DND-41 (cell line): ENCODE results near the gene NFKBIE.

Experiments
- ATAC-seq: fragments of 200-7000 bp; cut with Tn5 transposase; 3 replicates; pipeline ENCODE4 v1.9.1; 2021; ENCODE audit warnings: low read depth; ENCODE audit not compliant: insufficient read depth
- DNase-seq: peaks from one replicate; pipeline ENCODE4 v3.0.0-alpha.2; 2020
- H2AFZ ChIP-seq: 2 replicates; pipeline ENCODE4 v1.6.0; 2012; ENCODE audit warnings: low read depth, low read length
- H3K27ac ChIP-seq: 2 replicates; pipeline ENCODE4 v1.5.1; 2012; ENCODE audit warnings: low read length, inconsistent platforms
- H3K27me3 ChIP-seq: fragments of 200-600 bp; sonication (generic); 2 replicates; pipeline ENCODE4 v1.6.0; 2012; ENCODE audit warnings: low read length, mild to moderate bottlenecking, inconsistent platforms; ENCODE audit not compliant: insufficient read depth, poor library complexity
- H3K36me3 ChIP-seq: 2 replicates; pipeline ENCODE4 v1.5.1; 2012; ENCODE audit warnings: low read length, inconsistent platforms; ENCODE audit not compliant: insufficient read depth
- H3K4me1 ChIP-seq: 2 replicates; pipeline ENCODE4 v1.5.1; 2012; ENCODE audit warnings: mild to moderate bottlenecking, low read length; ENCODE audit not compliant: insufficient read depth
- H3K4me2 ChIP-seq: 2 replicates; pipeline ENCODE4 v1.6.0; 2012; ENCODE audit warnings: mild to moderate bottlenecking, moderate library complexity, low read length, inconsistent platforms; ENCODE audit not compliant: insufficient read depth
- H3K4me3 ChIP-seq, 2 experiments: fragments of 200-600 bp in 1 of 2; shearing (Covaris generic) in 1 of 2; 2 replicates each; pipeline ENCODE4 v1.5.1; 2012 to 2016; ENCODE audit warnings: inconsistent platforms in 2 of 2, low read length in 2 of 2, mild to moderate bottlenecking in 2 of 2, low read depth in 1 of 2, moderate library complexity in 1 of 2
- H3K79me2 ChIP-seq: 2 replicates; pipeline ENCODE4 v1.6.0; 2012; ENCODE audit warnings: low read length, inconsistent platforms; ENCODE audit not compliant: insufficient read depth
- H3K9ac ChIP-seq: 2 replicates; pipeline ENCODE4 v1.6.0; 2012; ENCODE audit warnings: low read depth, mild to moderate bottlenecking, inconsistent platforms, low read length, moderate library complexity
- H3K9me3 ChIP-seq: 2 replicates; pipeline ENCODE4 v1.5.1; 2012; ENCODE audit warnings: low read length, moderate library complexity, mild to moderate bottlenecking, inconsistent platforms; ENCODE audit not compliant: insufficient read depth, severe bottlenecking
- H4K20me1 ChIP-seq: 2 replicates; pipeline ENCODE4 v1.6.0; 2012; ENCODE audit warnings: low read length; ENCODE audit not compliant: insufficient read depth
- CTCF ChIP-seq: IDR thresholded peaks from 2 replicates; pipeline ENCODE4 v1.5.1; 2012; ENCODE audit warnings: borderline replicate concordance, low read length, moderate library complexity, mild to moderate bottlenecking; ENCODE audit not compliant: poor library complexity, severe bottlenecking; ENCODE audit errors: extremely low read depth
- EZH2 ChIP-seq: IDR thresholded peaks from 3 replicates; pipeline ENCODE4 v1.6.1; 2012; ENCODE audit warnings: borderline replicate concordance, low read depth, mild to moderate bottlenecking, moderate library complexity, low read length, inconsistent platforms; ENCODE audit not compliant: severe bottlenecking

NFKBIE gene

GRCh38 chr6:44271914-44272313 lies 6.6 kb upstream of the NFKBIE start:
- H3K79me2 ChIP-seq: no peaks in the 10 kb centered on the region
- no peak overlapping the region for H3K27ac ChIP-seq
- no peak for ATAC-seq
- TF ChIP-seq EZH2: no peak
- TF ChIP-seq CTCF: no peak
- no peak overlapping the region for H3K4me3 ChIP-seq
- H4K20me1 ChIP-seq: peaks cover 12% of the 10 kb centered on the region; the same call in 1 of the 2 replicates
- no peak overlapping the region for H3K4me2 ChIP-seq
- no peaks in the 10 kb centered on the region for H3K27me3 ChIP-seq
- H3K4me1 ChIP-seq: no peaks in the 10 kb centered on the region
- H3K9ac ChIP-seq: no peak overlapping the region
- no peak for DNase-seq
- H2AFZ ChIP-seq: no peak overlapping the region
- no peaks in the 10 kb centered on the region for H3K9me3 ChIP-seq
- H3K36me3 ChIP-seq: no peaks in the 10 kb centered on the region

- DNase-seq: no peak
- Histone ChIP-seq H3K9ac (no peak overlapping the region), H3K4me2 (no peak overlapping the region), H3K9me3 (no peaks in the 10 kb centered on the region), H4K20me1 (peaks cover 12% of the 10 kb centered on the region; the same call in 1 of the 2 replicates), H3K36me3 (no peaks in the 10 kb centered on the region), H3K4me1 (no peaks in the 10 kb centered on the region), H3K79me2 (no peaks in the 10 kb centered on the region), H3K4me3 (no peak overlapping the region), H3K27me3 (no peaks in the 10 kb centered on the region), H2AFZ (no peak overlapping the region), H3K27ac (no peak overlapping the region)
- no peak for ATAC-seq
- no peak for TF ChIP-seq EZH2
- TF ChIP-seq CTCF: no peak
Observed at GRCh38 chr6:44271406-44271723, 6.0 kb upstream of the NFKBIE start.

GRCh38 chr6:44270526-44271405 lies 5.4 kb upstream of the NFKBIE start:
- ATAC-seq (no peak), DNase-seq (no peak)
- H3K79me2 ChIP-seq: no peaks in the 10 kb centered on the region
- H3K36me3 ChIP-seq: no peaks in the 10 kb centered on the region
- H3K9ac ChIP-seq: no peak overlapping the region
- H3K27me3 ChIP-seq: no peaks in the 10 kb centered on the region
- no peak overlapping the region for H3K27ac ChIP-seq
- no peaks in the 10 kb centered on the region for H3K9me3 ChIP-seq
- H2AFZ ChIP-seq: no peak overlapping the region
- H3K4me2 ChIP-seq: no peak overlapping the region
- peaks cover 12% of the 10 kb centered on the region; the same call in 1 of the 2 replicates for H4K20me1 ChIP-seq
- TF ChIP-seq CTCF: no peak
- no peak for TF ChIP-seq EZH2
- peaks cover 4% of the 10 kb centered on the region for H3K4me1 ChIP-seq
- H3K4me3 ChIP-seq: no peak overlapping the region
